GM21390 (cell line): ENCODE results near the gene YOD1.

Source experiments
- ATAC-seq: cut with Tn5 transposase; IDR thresholded peaks from one replicate; pipeline ENCODE4 v1.9.1; 2021; ENCODE audit not compliant: unreplicated experiment

Gene YOD1

GRCh38 chr1:207013321-207014085 lies 37.5 kb downstream of the YOD1 start:
- ATAC-seq: no peak

GRCh38 chr1:207010726-207011125 lies 40.3 kb downstream of the YOD1 start:
- ATAC-seq: no peak

- ATAC-seq: no peak
Observed at GRCh38 chr1:207009945-207010344, 41.1 kb downstream of the YOD1 start.

- no peak for ATAC-seq
Observed at GRCh38 chr1:207009182-207009850, 41.7 kb downstream of the YOD1 start.

GRCh38 chr1:207007352-207008033 lies 43.5 kb downstream of the YOD1 start:
- no peak for ATAC-seq

GRCh38 chr1:207006914-207007313 lies 44.1 kb downstream of the YOD1 start:
- ATAC-seq: no peak

- no peak for ATAC-seq
Observed at GRCh38 chr1:207006083-207006482, 44.9 kb downstream of the YOD1 start.

GRCh38 chr1:207004931-207005830 lies 45.8 kb downstream of the YOD1 start:
- ATAC-seq: no peak

GRCh38 chr1:207003210-207003609 lies 47.8 kb downstream of the YOD1 start:
- ATAC-seq: no peak

GRCh38 chr1:207002724-207003146 lies 48.3 kb downstream of the YOD1 start:
- ATAC-seq: no peak

GRCh38 chr1:207001492-207002245 lies 49.3 kb downstream of the YOD1 start:
- ATAC-seq: no peak

- no peak for ATAC-seq
Observed at GRCh38 chr1:207000651-207001291, 50.2 kb downstream of the YOD1 start.

GRCh38 chr1:206998816-206999215 lies 52.2 kb downstream of the YOD1 start:
- ATAC-seq: no peak
